Measurements from ENCODE around the gene ADAT1.

DNA sequence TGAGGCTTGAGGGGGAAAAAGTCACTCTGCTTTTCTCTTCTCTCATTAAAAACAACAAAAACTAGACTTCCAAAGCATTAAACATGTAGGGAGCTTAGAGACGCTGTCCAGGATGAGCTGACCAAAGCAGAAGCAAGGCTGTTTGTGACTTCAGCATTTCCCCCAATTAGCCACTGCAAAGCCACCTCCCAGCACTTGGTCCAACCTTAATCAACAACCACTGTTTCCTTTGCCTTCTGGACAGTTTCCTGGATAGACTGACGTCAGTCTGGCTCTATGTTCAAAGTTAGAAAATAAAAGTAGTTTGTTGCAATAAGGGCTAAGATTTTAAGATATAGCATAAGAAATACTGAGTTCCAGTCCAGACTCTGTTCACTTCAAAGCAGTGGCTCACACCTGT lies 70.1 kb downstream of the ADAT1 start:
- TF ChIP-seq, protein P1, sequence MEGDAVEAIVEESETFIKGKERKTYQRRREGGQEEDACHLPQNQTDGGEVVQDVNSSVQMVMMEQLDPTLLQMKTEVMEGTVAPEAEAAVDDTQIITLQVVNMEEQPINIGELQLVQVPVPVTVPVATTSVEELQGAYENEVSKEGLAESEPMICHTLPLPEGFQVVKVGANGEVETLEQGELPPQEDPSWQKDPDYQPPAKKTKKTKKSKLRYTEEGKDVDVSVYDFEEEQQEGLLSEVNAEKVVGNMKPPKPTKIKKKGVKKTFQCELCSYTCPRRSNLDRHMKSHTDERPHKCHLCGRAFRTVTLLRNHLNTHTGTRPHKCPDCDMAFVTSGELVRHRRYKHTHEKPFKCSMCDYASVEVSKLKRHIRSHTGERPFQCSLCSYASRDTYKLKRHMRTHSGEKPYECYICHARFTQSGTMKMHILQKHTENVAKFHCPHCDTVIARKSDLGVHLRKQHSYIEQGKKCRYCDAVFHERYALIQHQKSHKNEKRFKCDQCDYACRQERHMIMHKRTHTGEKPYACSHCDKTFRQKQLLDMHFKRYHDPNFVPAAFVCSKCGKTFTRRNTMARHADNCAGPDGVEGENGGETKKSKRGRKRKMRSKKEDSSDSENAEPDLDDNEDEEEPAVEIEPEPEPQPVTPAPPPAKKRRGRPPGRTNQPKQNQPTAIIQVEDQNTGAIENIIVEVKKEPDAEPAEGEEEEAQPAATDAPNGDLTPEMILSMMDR (IDR thresholded peaks at IDR 0.05) = no peak
- no peak for TF ChIP-seq POLR2A (IDR thresholded peaks at IDR 0.05)
